Neural progenitor cell (in vitro differentiated cells): ENCODE data around the gene PTGIR.

Source experiments
- EZH2 ChIP-seq: fragments of 200-600 bp; sonication (generic); IDR thresholded peaks from 2 replicates; pipeline ENCODE4 v1.6.1; 2017; ENCODE audit warnings: antibody characterized with exemption, mild to moderate bottlenecking, moderate library complexity
- TF ChIP-seq, protein P1 (sequence below): fragments of 200-600 bp; sonication (generic); IDR thresholded peaks from 2 replicates; pipeline ENCODE4 v1.5.1; 2017; ENCODE audit warnings: antibody characterized with exemption, mild to moderate bottlenecking

DNA sequence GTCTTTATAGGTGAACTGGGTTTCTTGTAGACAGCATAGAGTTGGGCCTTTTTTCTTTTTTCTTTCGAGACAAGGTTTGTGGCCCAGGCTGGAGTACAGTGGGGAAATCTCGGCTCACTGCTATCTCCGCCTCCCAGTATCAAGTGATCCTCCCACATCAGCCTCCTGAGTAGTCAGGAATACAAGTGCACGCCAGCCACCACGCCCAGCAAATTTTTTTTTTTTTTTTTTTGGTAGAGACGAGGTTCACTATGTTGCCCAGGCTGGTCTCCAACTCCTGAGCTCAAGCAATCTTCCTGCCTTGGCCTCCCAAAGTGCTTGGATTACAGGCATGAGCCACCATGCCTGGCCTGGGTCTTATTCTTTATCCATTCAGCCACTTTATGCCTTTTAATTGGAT is 28.9 kb downstream of the PTGIR start:
- TF ChIP-seq, protein P1, sequence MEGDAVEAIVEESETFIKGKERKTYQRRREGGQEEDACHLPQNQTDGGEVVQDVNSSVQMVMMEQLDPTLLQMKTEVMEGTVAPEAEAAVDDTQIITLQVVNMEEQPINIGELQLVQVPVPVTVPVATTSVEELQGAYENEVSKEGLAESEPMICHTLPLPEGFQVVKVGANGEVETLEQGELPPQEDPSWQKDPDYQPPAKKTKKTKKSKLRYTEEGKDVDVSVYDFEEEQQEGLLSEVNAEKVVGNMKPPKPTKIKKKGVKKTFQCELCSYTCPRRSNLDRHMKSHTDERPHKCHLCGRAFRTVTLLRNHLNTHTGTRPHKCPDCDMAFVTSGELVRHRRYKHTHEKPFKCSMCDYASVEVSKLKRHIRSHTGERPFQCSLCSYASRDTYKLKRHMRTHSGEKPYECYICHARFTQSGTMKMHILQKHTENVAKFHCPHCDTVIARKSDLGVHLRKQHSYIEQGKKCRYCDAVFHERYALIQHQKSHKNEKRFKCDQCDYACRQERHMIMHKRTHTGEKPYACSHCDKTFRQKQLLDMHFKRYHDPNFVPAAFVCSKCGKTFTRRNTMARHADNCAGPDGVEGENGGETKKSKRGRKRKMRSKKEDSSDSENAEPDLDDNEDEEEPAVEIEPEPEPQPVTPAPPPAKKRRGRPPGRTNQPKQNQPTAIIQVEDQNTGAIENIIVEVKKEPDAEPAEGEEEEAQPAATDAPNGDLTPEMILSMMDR = no peak
- TF ChIP-seq EZH2 = no peak
